H1 (cell line): Measurements from ENCODE around the gene SLC24A1.
A peak's percentile ranks its signal among the peaks of the same experiment; 100 is the strongest.

Experiments
- CBX5 ChIP-seq: fragments of 300-800, 300-1000 bp; sonication (generic); IDR thresholded peaks from 2 replicates; pipeline ENCODE4 v1.7.1; 2016; ENCODE audit warnings: antibody characterized with exemption, low read length, low read depth
- CBX8 ChIP-seq: fragments of 300-800, 300-1000 bp; sonication (generic); IDR thresholded peaks from 2 replicates; pipeline ENCODE4 v1.7.1; 2016; ENCODE audit warnings: low read depth, low read length, borderline replicate concordance
- CEBPB ChIP-seq: IDR thresholded peaks from 2 replicates; pipeline ENCODE4 v1.6.1; 2012; ENCODE audit warnings: low read depth, low read length
- EP300 ChIP-seq, 2 experiments: IDR thresholded peaks; 1 replicate in 1 of 2; 2 replicates in 1 of 2; pipeline ENCODE4 v1.6.1; 2011 to 2012; ENCODE audit warnings: low read depth in 2 of 2, low read length in 2 of 2, mild to moderate bottlenecking in 2 of 2, borderline replicate concordance in 1 of 2, inconsistent platforms in 1 of 2, moderate library complexity in 1 of 2
- EZH2 ChIP-seq: fragments of 200-600 bp; sonication (generic); IDR thresholded peaks from 2 replicates; pipeline ENCODE4 v1.7.1; 2012; ENCODE audit warnings: low read depth, mild to moderate bottlenecking, moderate library complexity, low read length, inconsistent platforms; ENCODE audit not compliant: severe bottlenecking
- JUND ChIP-seq: IDR thresholded peaks from 2 replicates; pipeline ENCODE4 v1.6.1; 2011; ENCODE audit warnings: mild to moderate bottlenecking, improper control_type of control experiment, low read length
- POLR2A ChIP-seq, 2 experiments: IDR thresholded peaks; 1 replicate in 1 of 2; 2 replicates in 1 of 2; pipeline ENCODE4 v1.6.1; 2011; ENCODE audit warnings: low read depth in 2 of 2, low read length in 2 of 2, mild to moderate bottlenecking in 2 of 2; ENCODE audit errors: control extremely low read depth in 1 of 2
- POLR2AphosphoS5 ChIP-seq: IDR thresholded peaks from 2 replicates; pipeline ENCODE4 v1.6.1; 2011; ENCODE audit warnings: low read depth, low read length
- RNF2 ChIP-seq: fragments of 200-900, 300-1000 bp; sonication (generic); IDR thresholded peaks from 2 replicates; pipeline ENCODE4 v1.7.1; 2016; ENCODE audit warnings: borderline replicate concordance, low read depth, mild to moderate bottlenecking, antibody characterized with exemption, low read length; ENCODE audit not compliant: poor library complexity, severe bottlenecking; ENCODE audit errors: missing control alignments
- SP1 ChIP-seq: IDR thresholded peaks from 2 replicates; pipeline ENCODE4 v1.6.1; 2011; ENCODE audit warnings: low read depth, low read length
- TF ChIP-seq, protein P1 (sequence below), 3 experiments: IDR thresholded peaks; 1 replicate in 2 of 3; 2 replicates in 1 of 3; pipeline versions ENCODE4 v1.5.1 to v1.6.1; 2011; ENCODE audit warnings: low read length in 3 of 3, mild to moderate bottlenecking in 3 of 3, inconsistent platforms in 2 of 3, low read depth in 1 of 3, moderate library complexity in 1 of 3; ENCODE audit not compliant: insufficient read depth in 1 of 3; ENCODE audit errors: control extremely low read depth in 1 of 3
- TF ChIP-seq, protein P2 (sequence below): IDR thresholded peaks from 2 replicates; pipeline ENCODE4 v1.6.1; 2012; ENCODE audit warnings: inconsistent platforms

DNA sequence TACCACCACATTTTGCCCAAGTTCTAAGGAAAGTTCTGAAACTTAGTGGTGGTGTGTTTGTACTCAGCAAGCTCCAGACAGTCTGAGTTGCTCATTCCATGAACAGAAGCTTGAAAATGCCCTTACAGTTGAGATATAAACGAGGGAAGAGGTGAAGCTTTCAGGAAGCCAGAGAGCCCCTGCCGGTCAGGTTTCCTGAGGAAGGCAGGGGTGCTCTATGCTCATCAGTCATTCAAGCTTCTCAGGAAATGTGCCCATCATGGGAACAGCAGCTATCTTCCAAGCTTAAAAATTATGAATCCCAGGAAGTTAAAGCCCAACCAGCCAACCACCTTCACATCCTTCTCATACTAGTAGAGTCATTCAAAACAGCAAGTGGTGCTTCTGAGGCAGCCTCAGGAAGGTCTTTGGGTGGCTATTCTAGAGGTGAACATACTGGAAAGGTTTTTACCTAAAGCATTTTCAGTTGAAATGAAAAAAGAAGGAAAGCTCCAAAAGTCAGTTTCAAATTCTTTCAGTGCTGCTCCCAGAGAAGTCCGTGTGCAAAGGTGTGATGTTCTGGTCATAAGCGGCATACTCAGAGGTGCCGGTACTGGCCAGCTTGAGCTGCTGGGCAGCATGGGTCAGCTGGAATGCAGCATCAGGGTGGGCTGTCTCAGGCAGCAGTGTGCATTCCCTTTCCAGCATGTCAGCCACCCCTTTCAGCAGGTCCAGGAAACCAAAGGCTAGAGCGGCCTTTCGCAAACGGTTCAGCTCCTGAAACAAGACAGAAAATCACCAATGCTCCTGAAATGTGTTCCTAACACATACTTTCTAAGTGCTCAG, 42.6 kb upstream of the SLC24A1 start:
- no peak for TF ChIP-seq CBX8
- no peak for TF ChIP-seq SP1
- no peak for TF ChIP-seq RNF2
- TF ChIP-seq, protein P1, sequence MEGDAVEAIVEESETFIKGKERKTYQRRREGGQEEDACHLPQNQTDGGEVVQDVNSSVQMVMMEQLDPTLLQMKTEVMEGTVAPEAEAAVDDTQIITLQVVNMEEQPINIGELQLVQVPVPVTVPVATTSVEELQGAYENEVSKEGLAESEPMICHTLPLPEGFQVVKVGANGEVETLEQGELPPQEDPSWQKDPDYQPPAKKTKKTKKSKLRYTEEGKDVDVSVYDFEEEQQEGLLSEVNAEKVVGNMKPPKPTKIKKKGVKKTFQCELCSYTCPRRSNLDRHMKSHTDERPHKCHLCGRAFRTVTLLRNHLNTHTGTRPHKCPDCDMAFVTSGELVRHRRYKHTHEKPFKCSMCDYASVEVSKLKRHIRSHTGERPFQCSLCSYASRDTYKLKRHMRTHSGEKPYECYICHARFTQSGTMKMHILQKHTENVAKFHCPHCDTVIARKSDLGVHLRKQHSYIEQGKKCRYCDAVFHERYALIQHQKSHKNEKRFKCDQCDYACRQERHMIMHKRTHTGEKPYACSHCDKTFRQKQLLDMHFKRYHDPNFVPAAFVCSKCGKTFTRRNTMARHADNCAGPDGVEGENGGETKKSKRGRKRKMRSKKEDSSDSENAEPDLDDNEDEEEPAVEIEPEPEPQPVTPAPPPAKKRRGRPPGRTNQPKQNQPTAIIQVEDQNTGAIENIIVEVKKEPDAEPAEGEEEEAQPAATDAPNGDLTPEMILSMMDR (IDR thresholded peaks at IDR 0.05; ENCODE audit: control extremely low read depth in 1 of 3, insufficient read depth in 1 of 3, low read depth in 1 of 3, low read length in 3 of 3): no peak
- no peak for TF ChIP-seq JUND
- TF ChIP-seq CBX5: no peak
- no peak for TF ChIP-seq EZH2
- peak in 1 of 2 experiments; percentile 54; a peak in 2 of 3 replicates for TF ChIP-seq POLR2A (IDR thresholded peaks at IDR 0.05; ENCODE audit: control extremely low read depth in 1 of 2, low read depth in 2 of 2, low read length in 2 of 2)
- no peak for TF ChIP-seq EP300 (IDR thresholded peaks at IDR 0.05; ENCODE audit: borderline replicate concordance in 1 of 2, low read depth in 2 of 2, low read length in 2 of 2)
- TF ChIP-seq, protein P2, sequence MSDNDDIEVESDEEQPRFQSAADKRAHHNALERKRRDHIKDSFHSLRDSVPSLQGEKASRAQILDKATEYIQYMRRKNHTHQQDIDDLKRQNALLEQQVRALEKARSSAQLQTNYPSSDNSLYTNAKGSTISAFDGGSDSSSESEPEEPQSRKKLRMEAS: no peak
- TF ChIP-seq POLR2AphosphoS5: peak; percentile 66
- no peak for TF ChIP-seq CEBPB
